HK-2 (cell line): Measurements from ENCODE around the gene DAP.
"Not testable (repeated sequence)": the region's sequence is repeated elsewhere in the genome, so short reads cannot be mapped to it uniquely, and the experiment has no call there.

Source experiments
- DNase-seq: peaks from one replicate; pipeline ENCODE4 v3.0.0-alpha.2; 2018; ENCODE audit not compliant: unreplicated experiment

Gene DAP

DNA sequence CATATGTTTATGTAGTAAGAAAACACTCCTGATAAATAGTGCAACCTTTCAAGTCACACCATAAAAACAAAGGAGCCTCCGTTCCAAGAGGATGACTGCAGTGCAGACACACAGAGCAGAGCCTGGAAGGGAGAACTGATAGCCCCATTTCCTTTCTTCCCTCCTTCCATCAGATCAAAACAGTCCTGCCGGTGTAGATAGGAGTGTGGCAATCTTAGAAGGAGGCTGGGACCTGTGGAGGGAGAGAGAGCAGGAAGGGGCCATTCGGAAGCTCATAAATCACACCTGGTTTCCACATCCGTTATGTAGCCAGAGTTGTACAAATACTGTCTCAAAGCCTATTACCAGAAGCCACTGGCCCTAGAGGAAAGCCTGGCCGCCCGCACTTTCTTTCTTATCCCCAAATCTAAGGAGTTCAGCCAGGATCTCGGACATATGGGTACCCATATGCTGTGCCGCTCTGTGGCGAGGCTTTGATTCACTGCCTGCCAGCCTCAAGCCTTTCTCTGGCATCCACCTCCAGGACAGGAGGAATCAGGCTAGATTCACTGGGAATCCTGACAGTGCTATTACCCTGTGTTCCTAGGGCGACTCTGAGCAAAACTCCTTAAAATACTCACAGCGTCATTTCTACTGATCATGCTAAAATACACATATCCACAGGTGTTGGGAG is 26.9 kb downstream of the DAP start:
- DNase-seq = no peak

DNA sequence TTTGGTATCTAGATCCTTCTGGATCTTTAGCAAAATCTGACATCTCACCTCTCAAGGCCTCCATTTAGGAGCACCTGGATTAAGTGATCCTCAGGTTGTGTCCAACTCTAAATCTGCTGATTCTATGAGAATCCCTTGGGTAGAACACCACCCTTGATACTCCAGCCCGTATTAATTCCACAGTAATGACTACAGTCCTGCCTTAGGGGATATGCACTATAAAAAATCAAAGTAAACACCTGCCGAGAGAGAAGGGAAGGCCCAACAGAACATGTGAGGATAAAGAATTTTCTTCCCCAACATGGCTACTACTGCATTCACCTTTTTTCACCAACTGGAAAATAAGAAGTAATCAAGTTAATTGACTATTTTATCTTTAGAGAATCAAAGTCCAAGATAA is 27.6 kb downstream of the DAP start:
- no peak for DNase-seq

DNA sequence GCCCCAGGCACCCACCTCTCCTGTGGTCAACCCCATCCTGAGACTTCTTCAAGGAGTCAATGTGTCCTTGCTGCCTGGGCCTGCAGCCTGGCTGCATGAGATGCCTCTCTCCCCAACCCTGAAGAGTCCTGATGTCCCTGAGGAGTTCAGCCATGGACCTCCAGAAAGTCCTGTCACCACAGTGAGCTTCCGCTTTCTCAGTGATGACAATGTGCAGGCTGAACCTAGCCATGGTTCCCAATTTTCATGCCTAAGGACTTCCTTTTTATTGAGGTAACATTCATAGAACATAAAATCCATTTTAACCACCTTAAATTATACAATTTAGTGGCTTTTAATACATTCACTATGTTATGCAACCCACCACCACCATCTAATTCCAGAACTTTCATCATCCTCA is 29.1 kb downstream of the DAP start:
- DNase-seq = no peak

DNA sequence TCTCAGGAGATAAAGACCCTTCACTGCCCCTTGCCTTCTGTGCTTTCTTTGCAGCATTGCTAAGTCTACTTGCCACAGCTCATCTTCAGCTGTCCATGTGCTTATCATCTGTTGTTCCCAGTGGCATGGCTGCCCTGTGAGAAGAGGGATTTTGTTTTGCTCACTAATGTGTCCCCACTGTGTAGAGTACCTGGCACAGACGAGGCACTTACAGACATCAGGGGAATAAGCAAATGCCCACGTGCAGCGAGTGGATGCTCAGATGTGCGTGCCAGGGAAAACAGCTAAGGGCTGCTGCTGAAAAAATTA is 31.0 kb downstream of the DAP start:
- no peak for DNase-seq

DNA sequence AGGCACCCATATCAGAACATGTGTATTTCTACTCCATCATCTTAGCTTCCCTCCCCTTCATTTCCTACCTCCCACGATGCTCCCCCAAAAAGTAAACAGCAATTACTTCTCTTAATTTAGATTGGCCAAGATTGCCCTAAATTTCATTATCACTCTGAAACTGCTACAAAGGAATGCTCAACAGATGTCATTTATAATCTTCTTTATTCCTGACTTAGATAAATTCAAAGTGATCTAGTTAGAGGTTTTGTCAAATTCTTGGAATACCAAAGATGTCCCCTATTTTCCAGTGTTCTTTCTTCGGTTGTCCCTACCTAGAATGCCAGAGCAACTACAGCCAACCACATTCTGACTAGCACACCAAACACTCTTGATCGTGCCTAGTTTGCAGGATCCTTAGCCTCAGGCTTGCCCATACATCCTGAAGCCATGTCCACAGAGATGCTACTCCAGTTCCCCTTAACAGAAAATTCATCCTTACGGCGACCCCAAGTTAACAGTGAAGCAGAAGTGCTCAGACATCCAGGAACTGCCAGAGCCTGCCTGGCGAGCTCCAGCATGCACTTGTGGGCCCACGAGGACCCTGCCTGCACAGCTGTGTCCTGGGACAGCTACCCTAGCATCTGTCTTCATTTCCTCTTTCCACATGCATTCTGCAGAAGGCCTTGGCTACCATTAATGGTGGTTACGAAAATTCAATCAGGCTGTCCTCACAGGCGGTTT is 31.6 kb downstream of the DAP start:
- DNase-seq = no peak

- no peak for DNase-seq
Measured at GRCh38 chr5:10728679-10729078, 32.4 kb downstream of the DAP start.

DNA sequence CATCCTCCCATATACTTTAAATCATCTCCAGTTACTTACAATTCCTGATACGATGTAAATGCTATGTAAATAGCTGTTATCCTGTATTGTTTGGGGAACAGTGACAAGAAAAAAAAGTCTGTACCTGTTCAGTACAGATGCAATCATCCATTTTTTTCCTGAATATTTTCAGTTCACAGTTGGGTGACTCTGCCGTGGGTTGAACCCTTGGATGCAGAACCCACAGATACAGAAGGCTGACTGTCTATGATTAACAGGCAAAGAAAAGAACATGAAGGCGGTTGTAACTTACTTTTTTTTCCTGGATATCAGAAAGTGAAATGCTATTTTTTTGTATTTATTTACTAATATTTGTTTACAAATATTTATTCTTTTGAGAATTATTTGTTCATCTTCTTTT is 33.2 kb downstream of the DAP start:
- DNase-seq = no peak

- no peak for DNase-seq
Measured at GRCh38 chr5:10726913-10727517, 34.0 kb downstream of the DAP start.

- no peak for DNase-seq
Measured at GRCh38 chr5:10726179-10726912, 34.7 kb downstream of the DAP start.

- DNase-seq = no peak
Measured at GRCh38 chr5:10725636-10726035, 35.4 kb downstream of the DAP start.

GRCh38 chr5:10724781-10725507 is 36.1 kb downstream of the DAP start:
- no peak for DNase-seq

GRCh38 chr5:10723514-10723913 is 37.5 kb downstream of the DAP start:
- no peak for DNase-seq

GRCh38 chr5:10720766-10721165 is 40.3 kb downstream of the DAP start:
- DNase-seq = not testable (repeated sequence)

GRCh38 chr5:10719965-10720364 is 41.1 kb downstream of the DAP start:
- peak; percentile 49 for DNase-seq

GRCh38 chr5:10718617-10719016 is 42.4 kb downstream of the DAP start:
- DNase-seq = not testable (repeated sequence)

- not testable (repeated sequence) for DNase-seq
Measured at GRCh38 chr5:10716825-10717224, 44.2 kb downstream of the DAP start.

- no peak for DNase-seq
Measured at GRCh38 chr5:10715605-10716290, 45.3 kb downstream of the DAP start.

GRCh38 chr5:10712574-10713366 is 48.3 kb downstream of the DAP start:
- DNase-seq = no peak

DNA sequence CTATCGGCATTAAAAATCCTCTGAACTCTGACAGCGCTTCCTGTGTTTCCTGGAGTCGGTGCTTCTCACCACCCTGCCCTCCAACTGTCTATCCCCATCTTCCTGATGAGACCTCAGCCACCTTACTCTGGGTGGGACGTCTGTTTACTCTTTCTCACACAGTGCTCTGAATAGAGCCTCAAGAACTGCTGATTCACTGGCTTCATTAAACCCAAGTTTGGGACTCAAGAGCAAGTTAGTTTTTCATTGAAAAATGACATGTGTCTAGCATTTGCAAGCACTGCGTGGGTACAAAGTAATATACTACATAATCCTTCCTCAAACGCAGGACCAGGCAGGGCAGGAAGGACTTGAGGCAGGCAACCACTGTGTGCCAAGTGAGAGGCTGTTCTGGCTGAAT is 49.5 kb downstream of the DAP start:
- no peak for DNase-seq

DNA sequence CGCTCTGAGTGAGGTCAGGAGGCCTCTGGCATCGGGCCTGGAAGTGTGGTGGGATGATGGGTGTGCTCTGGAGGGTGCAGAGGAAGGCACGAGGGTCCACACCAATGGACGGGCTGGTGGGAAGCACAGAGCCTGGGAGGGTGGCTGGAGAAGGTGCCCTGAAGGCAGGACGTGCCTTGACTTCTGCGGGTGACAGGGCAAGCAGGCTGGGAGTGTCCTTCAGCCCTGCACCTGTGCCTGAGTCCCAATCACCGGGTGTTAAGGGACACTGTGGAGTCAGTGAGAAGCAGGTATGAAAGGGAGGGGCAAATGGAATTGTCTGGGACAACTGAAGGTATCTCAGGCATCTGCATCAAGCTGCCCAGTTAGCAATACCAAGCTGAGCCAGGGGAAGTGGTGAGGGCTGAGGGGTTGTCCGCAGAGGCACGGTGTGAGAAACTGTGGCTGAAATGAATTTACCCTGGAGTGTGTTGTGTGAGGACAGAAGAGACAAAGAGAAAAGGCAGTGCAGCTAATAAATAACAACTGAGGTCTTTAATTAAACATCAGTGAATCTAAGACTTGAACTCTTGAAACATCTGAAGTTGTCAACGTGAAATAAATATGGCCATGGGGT is 50.4 kb downstream of the DAP start:
- no peak for DNase-seq
